NCI-H774 (cell line): Measurements from ENCODE around the gene LYPLA2.
A peak's percentile ranks its signal among the peaks of the same experiment; 100 is the strongest.
"Not testable (repeated sequence)": the region's sequence is repeated elsewhere in the genome, so short reads cannot be mapped to it uniquely, and the experiment has no call there.

Source experiments
- DNase-seq: peaks from one replicate; lab custom pipeline; 2025; lab: John Stamatoyannopoulos, UW

The LYPLA2 gene

GRCh38 chr1:23801338-23801748 lies 10.4 kb downstream of the LYPLA2 start:
- no peak for DNase-seq

GRCh38 chr1:23801876-23802275 lies 10.9 kb downstream of the LYPLA2 start:
- no peak for DNase-seq

GRCh38 chr1:23802809-23803342 lies 11.9 kb downstream of the LYPLA2 start:
- not testable (repeated sequence) for DNase-seq

- DNase-seq, result no peak
Measured at GRCh38 chr1:23803674-23804073, 12.7 kb downstream of the LYPLA2 start.

- DNase-seq, result no peak
Measured at GRCh38 chr1:23804183-23804835, 13.4 kb downstream of the LYPLA2 start.

GRCh38 chr1:23805025-23805424 lies 14.1 kb downstream of the LYPLA2 start:
- no peak for DNase-seq

- no peak for DNase-seq
Measured at GRCh38 chr1:23806280-23806679, 15.3 kb downstream of the LYPLA2 start.

GRCh38 chr1:23807453-23807852 lies 16.5 kb downstream of the LYPLA2 start:
- no peak for DNase-seq

- no peak for DNase-seq
Measured at GRCh38 chr1:23809751-23810171, 18.8 kb downstream of the LYPLA2 start.

GRCh38 chr1:23810818-23811540 lies 20.0 kb downstream of the LYPLA2 start:
- DNase-seq, result no peak

GRCh38 chr1:23814016-23814415 lies 23.1 kb downstream of the LYPLA2 start:
- DNase-seq, result no peak

- DNase-seq, result no peak
Measured at GRCh38 chr1:23816361-23816760, 25.4 kb downstream of the LYPLA2 start.

GRCh38 chr1:23816906-23817305 lies 26.0 kb downstream of the LYPLA2 start:
- DNase-seq, result no peak

- DNase-seq, result no peak
Measured at GRCh38 chr1:23817633-23818032, 26.7 kb downstream of the LYPLA2 start.

- DNase-seq, result no peak
Measured at GRCh38 chr1:23823767-23824166, 32.8 kb downstream of the LYPLA2 start.

GRCh38 chr1:23824711-23825075 lies 33.7 kb downstream of the LYPLA2 start:
- DNase-seq, result no peak

GRCh38 chr1:23825076-23825761 lies 34.3 kb downstream of the LYPLA2 start, which contains the start of gene HMGCL:
TSS of gene HMGCL (minus strand) at chr1:23825429. CDS start at chr1:23825415, 14 bp downstream.
- DNase-seq, result peak; percentile 68

- DNase-seq, result no peak
Measured at GRCh38 chr1:23825762-23826522, 35.0 kb downstream of the LYPLA2 start.

- not testable (repeated sequence) for DNase-seq
Measured at GRCh38 chr1:23826590-23826989, 35.6 kb downstream of the LYPLA2 start.

GRCh38 chr1:23827717-23828116 lies 36.8 kb downstream of the LYPLA2 start:
- DNase-seq, result no peak

- not testable (repeated sequence) for DNase-seq
Measured at GRCh38 chr1:23834156-23834555, 43.2 kb downstream of the LYPLA2 start.

GRCh38 chr1:23836037-23836436 lies 45.1 kb downstream of the LYPLA2 start:
- DNase-seq, result no peak
